Ovary (tissue), 3 donors: ENCODE data around the gene MTREX.

ENCODE experiments used
- EP300 ChIP-seq: sonication (generic); formaldehyde crosslinking; IDR thresholded peaks from one replicate; pipeline ENCODE4 v1.6.1; 2017; ENCODE audit warnings: antibody characterized with exemption
- TF ChIP-seq, protein P1 (sequence below), 3 donors: fragments of 450-650 bp in 2 of 3; fragments of 200-600 bp in 1 of 3; IDR thresholded peaks; one replicate each; pipeline versions ENCODE4 v1.5.1 to v1.8.0; 2016 to 2022; ENCODE audit warnings: antibody characterized with exemption in 3 of 3, mild to moderate bottlenecking in 1 of 3
- donor health status: DM: no; HTN: no; CAD: no.

DNA sequence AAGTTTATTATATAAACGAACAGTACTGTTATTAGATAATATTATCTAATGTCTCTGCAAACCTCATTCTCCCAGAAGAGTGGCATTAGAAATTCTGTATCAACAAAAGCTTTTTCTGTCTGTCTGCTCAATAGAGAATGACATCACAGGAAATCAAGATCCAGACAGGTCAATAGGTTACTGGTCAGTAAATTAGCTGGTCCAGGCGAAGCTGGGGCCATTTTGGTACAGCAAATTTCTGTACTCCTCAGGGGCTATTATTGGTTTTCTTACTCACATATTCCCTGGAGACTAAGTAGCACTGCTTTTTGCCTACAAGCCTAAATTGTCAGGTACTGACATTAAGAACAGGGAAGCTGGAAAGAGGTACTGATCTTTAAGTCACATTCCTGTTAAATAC is 146.5 kb downstream of the MTREX start:
- TF ChIP-seq EP300 = no peak
- TF ChIP-seq, protein P1, sequence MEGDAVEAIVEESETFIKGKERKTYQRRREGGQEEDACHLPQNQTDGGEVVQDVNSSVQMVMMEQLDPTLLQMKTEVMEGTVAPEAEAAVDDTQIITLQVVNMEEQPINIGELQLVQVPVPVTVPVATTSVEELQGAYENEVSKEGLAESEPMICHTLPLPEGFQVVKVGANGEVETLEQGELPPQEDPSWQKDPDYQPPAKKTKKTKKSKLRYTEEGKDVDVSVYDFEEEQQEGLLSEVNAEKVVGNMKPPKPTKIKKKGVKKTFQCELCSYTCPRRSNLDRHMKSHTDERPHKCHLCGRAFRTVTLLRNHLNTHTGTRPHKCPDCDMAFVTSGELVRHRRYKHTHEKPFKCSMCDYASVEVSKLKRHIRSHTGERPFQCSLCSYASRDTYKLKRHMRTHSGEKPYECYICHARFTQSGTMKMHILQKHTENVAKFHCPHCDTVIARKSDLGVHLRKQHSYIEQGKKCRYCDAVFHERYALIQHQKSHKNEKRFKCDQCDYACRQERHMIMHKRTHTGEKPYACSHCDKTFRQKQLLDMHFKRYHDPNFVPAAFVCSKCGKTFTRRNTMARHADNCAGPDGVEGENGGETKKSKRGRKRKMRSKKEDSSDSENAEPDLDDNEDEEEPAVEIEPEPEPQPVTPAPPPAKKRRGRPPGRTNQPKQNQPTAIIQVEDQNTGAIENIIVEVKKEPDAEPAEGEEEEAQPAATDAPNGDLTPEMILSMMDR (IDR thresholded peaks at IDR 0.05) = no peak
